Pancreas (tissue), 10 donors: ENCODE results near the gene IGSF21. TPM values are rescaled to one million over a fixed set of nuclear protein-coding genes. Genes with fewer than 3 reads are reported as not detected.
"Not testable (repeated sequence)": the region's sequence is repeated elsewhere in the genome, so short reads cannot be mapped to it uniquely, and the experiment has no call there.

ENCODE experiments used
- ATAC-seq, 4 donors: fragments of 200-7000 bp; cut with Tn5 transposase; one replicate each; pipeline versions ENCODE4 v1.8.0 to v1.9.1; 2020; ENCODE audit warnings: mild to moderate bottlenecking in 4 of 4, moderate library complexity in 4 of 4
- DNase-seq, 6 donors: peaks; one replicate each; pipeline ENCODE4 v3.0.0-alpha.2; 2020
- FAIRE-seq: peaks from 2 replicates; lab custom pipeline; 2012; peaks lifted over from hg19 to GRCh38; lab: Jason Lieb, UNC
- H3K27ac ChIP-seq, 4 donors: fragments of 200-600 bp; sonication (generic); 1 replicate in 3 of 4; 2 replicates in 1 of 4; pipeline versions ENCODE4 v1.5.0 to v1.8.0; 2020
- H3K27me3 ChIP-seq, 4 donors: fragments of 200-600 bp; one replicate each; pipeline ENCODE4 v1.8.0; 2021
- H3K36me3 ChIP-seq, 3 donors: fragments of 200-600 bp; sonication (generic) in 1 of 3; one replicate each; pipeline versions ENCODE4 v1.5.0 to v1.8.0; 2020 to 2021
- H3K4me1 ChIP-seq, 3 donors: fragments of 200-600 bp; one replicate each; pipeline ENCODE4 v1.8.0; 2021
- H3K4me3 ChIP-seq, 4 donors: fragments of 200-600 bp; sonication (generic) in 2 of 4; one replicate each; pipeline versions ENCODE4 v1.5.0 to v1.8.0; 2020 to 2021
- H3K9me3 ChIP-seq, 4 donors: fragments of 200-600 bp; one replicate each; pipeline ENCODE4 v1.8.0; 2021
- CTCF ChIP-seq, 4 donors: fragments of 200-600 bp; sonication (generic) in 3 of 4; IDR thresholded peaks; one replicate each; pipeline versions ENCODE4 v1.5.0 to v1.8.0; 2021; ENCODE audit warnings: antibody characterized with exemption in 4 of 4
- WGBS, 2 donors: extraction: QIAGEN DNeasy Blood & Tissue Kit; methylation state at CpG; one replicate each; pipeline ENCODE4 v1.1.7; 2013; 5-methylcytosine and 5-hydroxymethylcytosine counted together
- intact Hi-C, 3 donors: fragments of 100-400 bp; cut with DNase I; formaldehyde crosslinking; loops; one replicate each; pipeline versions ENCODE4 v1.11.1 to v1.14.2; 2022
- polyA plus RNA-seq, 2 donors: library from polyadenylated mRNA; stranded (reverse); fragments of 200-250 nt; gene quantifications; one replicate each; pipeline ENCODE4 v1.2.3, GENCODE V29; 2013
- total RNA-seq, 6 donors: library from RNA; stranded (reverse); fragmentation: NEBNext Ultra II Directional in 4 of 6; extraction: Animal tissue kit (Norgen Biotek cat#: 25700) in 4 of 6; gene quantifications; one replicate each; pipeline versions ENCODE4 v1.2.1 to v1.2.4, GENCODE V29; 2021 to 2023
- donor health status: healthy with polysubstance abuse.
- donor health status: DM: no; HTN: no; CAD: no; lungs with moderate emphysema.
- donor health status: DM: no; HTN: no; CAD: no.
- donor health status: control.
- donor health status: control.
- donor health status: Bipolar disorder and iron deficiency.
- donor health status: DM: yes; HTN: yes; CAD: no.
- donor health status: DM: no; HTN: no; CAD: no.
- donor health status: DM: no; HTN: no; CAD: no.
- donor health status: DM: yes; HTN: yes; CAD: no.

The IGSF21 gene
- total and polyA plus RNA-seq, 8 donors: 0.28 to 1.3 (median 0.92) TPM; not detected in 1

- Histone ChIP-seq H3K36me3 (no peaks in the 10 kb centered on the region), H3K4me1 (no peaks in the 10 kb centered on the region), H3K9me3 (no peaks in the 10 kb centered on the region), H3K27me3 (no peaks in the 10 kb centered on the region), H3K27ac (no peak overlapping the region), H3K4me3 (no peak overlapping the region)
- FAIRE-seq (no peak), DNase-seq (no peak), ATAC-seq (no peak)
- WGBS, 2 donors: 62 to 78% methylated on average over 7 of the region's 7 CpGs
- TF ChIP-seq CTCF (IDR thresholded peaks at IDR 0.05): no peak
- intact Hi-C loops: no loop called here
These were observed 50.4 kb downstream of the IGSF21 start for GRCh38 chr1:18157968-18158367.

GRCh38 chr1:18158714-18159113 is 51.1 kb downstream of the IGSF21 start:
- ATAC-seq: no peak
- no peak for FAIRE-seq
- intact Hi-C loops: no loop called here
- DNase-seq: no peak
- Histone ChIP-seq H3K9me3 (no peaks in the 10 kb centered on the region), H3K27me3 (no peaks in the 10 kb centered on the region), H3K4me3 (no peak overlapping the region), H3K36me3 (no peaks in the 10 kb centered on the region), H3K4me1 (no peaks in the 10 kb centered on the region), H3K27ac (no peak overlapping the region)
- no peak for TF ChIP-seq CTCF (IDR thresholded peaks at IDR 0.05)
- WGBS, 2 donors: 67 to 70% methylated on average over 5 of the region's 5 CpGs

GRCh38 chr1:18160290-18160942 is 52.8 kb downstream of the IGSF21 start:
- peaks cover 0 to 1% (median 0%) of the 10 kb centered on the region in 4 donors for H3K27me3 ChIP-seq
- FAIRE-seq (no peak), ATAC-seq (peak in 3 of 4 donors; percentile 32 to 90 (median 78)), DNase-seq (peak in 1 of 6 donors; percentile 61)
- WGBS, 2 donors: 84 to 88% methylated on average over 13 of the region's 13 CpGs
- peak overlapping the region in 1 of 4 donors; percentile 39 for H3K27ac ChIP-seq
- no peaks in the 10 kb centered on the region for H3K36me3 ChIP-seq
- no peak overlapping the region for H3K4me3 ChIP-seq
- intact Hi-C loops: no loop called here
- no peaks in the 10 kb centered on the region for H3K4me1 ChIP-seq
- TF ChIP-seq CTCF (IDR thresholded peaks at IDR 0.05): no peak
- H3K9me3 ChIP-seq: no peaks in the 10 kb centered on the region

GRCh38 chr1:18161690-18162089 is 54.1 kb downstream of the IGSF21 start:
- DNase-seq (no peak), ATAC-seq (no peak), FAIRE-seq (no peak)
- Histone ChIP-seq H3K4me3 (no peak overlapping the region), H3K27me3 (peaks cover 0 to 3% (median 0%) of the 10 kb centered on the region in 4 donors), H3K36me3 (no peaks in the 10 kb centered on the region), H3K27ac (no peak overlapping the region), H3K9me3 (no peaks in the 10 kb centered on the region), H3K4me1 (no peaks in the 10 kb centered on the region)
- 41 to 42% methylated on average over 6 of the region's 6 CpGs for WGBS, 2 donors
- TF ChIP-seq CTCF (IDR thresholded peaks at IDR 0.05): no peak
- intact Hi-C loops: no loop called here

GRCh38 chr1:18165640-18166039 is 58.0 kb downstream of the IGSF21 start:
- intact Hi-C loops, H3K27me3 ChIP-seq, H3K4me1 ChIP-seq, H3K36me3 ChIP-seq, DNase-seq, FAIRE-seq, H3K9me3 ChIP-seq, H3K4me3 ChIP-seq, ATAC-seq: not testable (repeated sequence)
- 27% methylated on average over 2 of the region's 2 CpGs for WGBS, 2 donors
- H3K27ac ChIP-seq: peak overlapping the region in 2 of 4 donors; percentile 2 to 13
